Neural cell (in vitro differentiated cells): ENCODE data around the gene PIP4K2A. TPM values are rescaled to one million over a fixed set of nuclear protein-coding genes. Genes with fewer than 3 reads are reported as not detected.

ENCODE experiments used
- H2AFZ ChIP-seq: fragments of 200-600, 300-800 bp; sonication (generic), shearing (Covaris generic); 2 replicates; pipeline ENCODE4 v1.6.0; 2014; ENCODE audit warnings: low read depth, mild to moderate bottlenecking, antibody characterized with exemption, low read length, moderate library complexity
- H3F3A ChIP-seq: fragments of 200-600 bp; shearing (Covaris generic); 2 replicates; pipeline ENCODE4 v1.6.1; 2016; ENCODE audit warnings: mild to moderate bottlenecking, moderate library complexity, mixed read lengths, antibody characterized with exemption, low read length; ENCODE audit not compliant: insufficient read depth, poor library complexity, severe bottlenecking
- H3K27ac ChIP-seq: fragments of 200-600, 300-800 bp; sonication (generic), shearing (Covaris generic); 2 replicates; pipeline ENCODE4 v1.5.1; 2014; ENCODE audit warnings: mild to moderate bottlenecking, low read length, moderate library complexity
- H3K27me3 ChIP-seq: fragments of 300-800, 200-600 bp; sonication (generic), shearing (Covaris generic); 2 replicates; pipeline ENCODE4 v1.6.0; 2014; ENCODE audit warnings: mild to moderate bottlenecking, low read depth, low read length, moderate library complexity; ENCODE audit not compliant: insufficient read depth
- H3K36me3 ChIP-seq: fragments of 300-800, 200-600 bp; sonication (generic), shearing (Covaris generic); 2 replicates; pipeline ENCODE4 v1.5.1; 2014; ENCODE audit warnings: mild to moderate bottlenecking, antibody characterized with exemption, low read length, moderate library complexity; ENCODE audit not compliant: insufficient read depth
- H3K4me2 ChIP-seq: fragments of 300-800, 200-600 bp; sonication (generic), shearing (Covaris generic); 2 replicates; pipeline ENCODE4 v1.6.0; 2014; ENCODE audit warnings: mild to moderate bottlenecking, low read length
- H3K4me3 ChIP-seq: fragments of 300-800, 200-600 bp; sonication (generic), shearing (Covaris generic); 2 replicates; pipeline ENCODE4 v1.5.1; 2014; ENCODE audit warnings: mild to moderate bottlenecking, low read length, moderate library complexity
- H3K79me2 ChIP-seq: fragments of 200-600 bp; shearing (Covaris generic); replicated peaks from 2 replicates; pipeline ENCODE4 v1.6.0; 2014; ENCODE audit warnings: mild to moderate bottlenecking, low read length, moderate library complexity; ENCODE audit not compliant: insufficient read depth
- H3K9ac ChIP-seq: fragments of 300-800, 200-600 bp; sonication (generic), shearing (Covaris generic); 2 replicates; pipeline ENCODE4 v1.6.1; 2016; ENCODE audit warnings: mild to moderate bottlenecking, low read length, mixed read lengths
- H3K9me2 ChIP-seq: fragments of 200-600 bp; shearing (Covaris generic); 2 replicates; pipeline ENCODE4 v1.6.1; 2016; ENCODE audit warnings: mild to moderate bottlenecking, low read length, mixed read lengths; ENCODE audit not compliant: insufficient read depth
- H3K9me3 ChIP-seq: fragments of 200-600, 300-800 bp; sonication (generic), shearing (Covaris generic); 2 replicates; pipeline ENCODE4 v1.6.1; 2016; ENCODE audit warnings: mild to moderate bottlenecking, mixed run types, low read length, moderate library complexity, mixed read lengths
- H4K20me1 ChIP-seq: fragments of 200-600 bp; shearing (Covaris generic); 2 replicates; pipeline ENCODE4 v1.6.1; 2016; ENCODE audit warnings: mild to moderate bottlenecking, mixed run types; ENCODE audit not compliant: insufficient read depth
- EP300 ChIP-seq: fragments of 450-650 bp; conservative IDR thresholded peaks from 2 replicates; pipeline ENCODE4 v1.6.1; 2014; ENCODE audit warnings: antibody characterized with exemption, mild to moderate bottlenecking, moderate library complexity; ENCODE audit not compliant: poor library complexity, severe bottlenecking
- EZH2 ChIP-seq: fragments of 200-600, 300-800 bp; shearing (Covaris generic), sonication (generic); IDR thresholded peaks from 2 replicates; pipeline ENCODE4 v1.6.1; 2014; ENCODE audit warnings: antibody characterized with exemption, low read length, borderline replicate concordance, mild to moderate bottlenecking; ENCODE audit not compliant: insufficient read depth, poor library complexity, severe bottlenecking
- MXI1 ChIP-seq: fragments of 450-650 bp; conservative IDR thresholded peaks from 2 replicates; pipeline ENCODE4 v1.6.1; 2014; ENCODE audit warnings: antibody characterized with exemption, mild to moderate bottlenecking; ENCODE audit not compliant: poor library complexity, severe bottlenecking
- POLR2AphosphoS5 ChIP-seq: IDR thresholded peaks from 2 replicates; pipeline ENCODE4 v1.6.1; 2012
- RAD21 ChIP-seq: fragments of 450-650 bp; conservative IDR thresholded peaks from 2 replicates; pipeline ENCODE4 v1.6.1; 2014; ENCODE audit warnings: antibody characterized with exemption, mild to moderate bottlenecking, moderate library complexity
- REST ChIP-seq: IDR thresholded peaks from 2 replicates; pipeline ENCODE4 v1.6.1; 2012; ENCODE audit warnings: borderline replicate concordance
- SMC3 ChIP-seq: fragments of 450-650 bp; conservative IDR thresholded peaks from 2 replicates; pipeline ENCODE4 v1.6.1; 2014; ENCODE audit warnings: antibody characterized with exemption, mild to moderate bottlenecking, moderate library complexity; ENCODE audit not compliant: poor library complexity
- TAF1 ChIP-seq: IDR thresholded peaks from 2 replicates; pipeline ENCODE4 v1.6.1; 2012; ENCODE audit warnings: low read depth
- polyA plus RNA-seq: library from polyadenylated mRNA; depleted of rRNA; stranded (reverse); fragments of >200 nt; gene quantifications from 2 replicates; pipeline ENCODE4 v1.2.3, GENCODE V29; 2014
- TF ChIP-seq, protein P1 (sequence below): fragments of 450-650 bp; IDR thresholded peaks from 2 replicates; pipeline ENCODE4 v1.5.1; 2014; ENCODE audit warnings: antibody characterized with exemption, mild to moderate bottlenecking, moderate library complexity; ENCODE audit not compliant: poor library complexity, severe bottlenecking

Gene PIP4K2A
- polyA plus RNA-seq, 1 donor from 2014 or later: 12.6 TPM

GRCh38 chr10:22700489-22700888 lies 13.9 kb downstream of the PIP4K2A start:
- no peaks in the 10 kb centered on the region for H3K27me3 ChIP-seq
- TF ChIP-seq EP300 (no peak), POLR2AphosphoS5 (no peak), RAD21 (no peak), REST (no peak), TAF1 (no peak), EZH2 (no peak), MXI1 (no peak), SMC3 (no peak)
- TF ChIP-seq, protein P1, sequence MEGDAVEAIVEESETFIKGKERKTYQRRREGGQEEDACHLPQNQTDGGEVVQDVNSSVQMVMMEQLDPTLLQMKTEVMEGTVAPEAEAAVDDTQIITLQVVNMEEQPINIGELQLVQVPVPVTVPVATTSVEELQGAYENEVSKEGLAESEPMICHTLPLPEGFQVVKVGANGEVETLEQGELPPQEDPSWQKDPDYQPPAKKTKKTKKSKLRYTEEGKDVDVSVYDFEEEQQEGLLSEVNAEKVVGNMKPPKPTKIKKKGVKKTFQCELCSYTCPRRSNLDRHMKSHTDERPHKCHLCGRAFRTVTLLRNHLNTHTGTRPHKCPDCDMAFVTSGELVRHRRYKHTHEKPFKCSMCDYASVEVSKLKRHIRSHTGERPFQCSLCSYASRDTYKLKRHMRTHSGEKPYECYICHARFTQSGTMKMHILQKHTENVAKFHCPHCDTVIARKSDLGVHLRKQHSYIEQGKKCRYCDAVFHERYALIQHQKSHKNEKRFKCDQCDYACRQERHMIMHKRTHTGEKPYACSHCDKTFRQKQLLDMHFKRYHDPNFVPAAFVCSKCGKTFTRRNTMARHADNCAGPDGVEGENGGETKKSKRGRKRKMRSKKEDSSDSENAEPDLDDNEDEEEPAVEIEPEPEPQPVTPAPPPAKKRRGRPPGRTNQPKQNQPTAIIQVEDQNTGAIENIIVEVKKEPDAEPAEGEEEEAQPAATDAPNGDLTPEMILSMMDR: no peak
- H3F3A ChIP-seq: no peaks in the 10 kb centered on the region
- no peaks in the 10 kb centered on the region for H3K9me3 ChIP-seq
- no peak overlapping the region for H2AFZ ChIP-seq
- no peak overlapping the region for H3K9ac ChIP-seq
- no peaks in the 10 kb centered on the region for H4K20me1 ChIP-seq
- no peak overlapping the region for H3K4me3 ChIP-seq
- peaks cover 4% of the 10 kb centered on the region for H3K79me2 ChIP-seq
- no peaks in the 10 kb centered on the region for H3K36me3 ChIP-seq
- no peak overlapping the region for H3K4me2 ChIP-seq
- no peak overlapping the region for H3K27ac ChIP-seq
- H3K9me2 ChIP-seq: no peaks in the 10 kb centered on the region

DNA sequence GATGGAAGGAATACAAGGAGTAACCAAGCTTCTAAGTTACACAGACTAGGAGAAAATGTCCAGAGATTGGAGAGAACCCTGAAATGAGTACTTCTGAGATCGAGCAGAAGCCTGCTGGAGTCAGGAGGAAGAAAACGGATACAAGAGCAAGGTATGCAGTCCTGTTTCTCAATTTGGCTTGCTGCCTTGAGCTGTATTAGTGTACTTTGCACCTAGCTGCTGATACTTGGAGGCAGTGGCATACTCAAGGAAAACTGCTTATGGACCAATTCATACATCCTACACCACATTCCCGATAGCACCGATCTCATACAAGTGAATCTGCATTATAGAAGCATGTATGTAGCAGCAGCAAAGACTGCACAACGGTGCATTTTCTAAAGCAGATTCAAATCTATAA lies 14.4 kb downstream of the PIP4K2A start:
- Histone ChIP-seq H3K9me3 (no peaks in the 10 kb centered on the region), H4K20me1 (no peaks in the 10 kb centered on the region), H3K36me3 (no peaks in the 10 kb centered on the region), H2AFZ (no peak overlapping the region), H3K9me2 (no peaks in the 10 kb centered on the region), H3K27me3 (no peaks in the 10 kb centered on the region), H3K27ac (no peak overlapping the region), H3K4me3 (no peak overlapping the region), H3K4me2 (no peak overlapping the region), H3F3A (no peaks in the 10 kb centered on the region), H3K79me2 (peaks cover 4% of the 10 kb centered on the region), H3K9ac (no peak overlapping the region)
- TF ChIP-seq SMC3 (no peak), TAF1 (no peak), EZH2 (no peak), RAD21 (no peak), REST (no peak), MXI1 (no peak)
